HG03159 (cell line): ENCODE results near the gene DOCK1.

Source experiments
- ATAC-seq: cut with Tn5 transposase; IDR thresholded peaks from one replicate; pipeline ENCODE4 v1.9.1; 2021; ENCODE audit warnings: mild to moderate bottlenecking, moderate library complexity; ENCODE audit not compliant: unreplicated experiment

DOCK1 gene

DNA sequence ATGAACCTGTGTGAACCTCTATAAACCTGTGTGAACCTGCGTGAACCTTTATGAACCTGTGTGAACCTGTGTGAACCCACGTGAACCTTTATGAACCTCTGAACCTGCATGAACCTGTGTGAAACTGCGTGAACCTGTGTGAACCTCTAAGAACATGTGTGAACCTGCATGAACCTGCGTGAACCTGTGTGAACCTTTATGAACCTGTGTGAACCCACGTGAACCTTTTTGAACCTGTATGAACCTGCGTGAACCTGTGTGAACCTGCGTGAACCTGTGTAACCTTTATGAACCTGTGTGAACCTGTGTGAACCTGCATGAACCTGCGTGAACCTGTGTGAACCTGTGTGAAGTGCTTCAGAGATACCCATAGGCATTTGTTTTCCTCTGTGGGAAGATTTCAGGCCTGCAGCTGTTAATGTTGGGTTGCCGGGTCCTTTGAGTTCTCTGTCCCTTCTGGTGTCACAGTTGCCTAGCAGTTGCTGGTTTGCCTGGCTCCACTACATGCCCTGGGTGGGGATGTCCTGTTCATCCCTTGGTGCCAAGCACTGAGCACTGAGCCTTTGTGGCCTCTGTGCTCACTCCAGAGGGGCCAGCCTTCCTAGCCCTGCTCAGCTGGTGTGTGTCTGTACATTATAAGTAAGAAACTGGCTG, 97.9 kb downstream of the DOCK1 start:
- ATAC-seq, result no peak

DNA sequence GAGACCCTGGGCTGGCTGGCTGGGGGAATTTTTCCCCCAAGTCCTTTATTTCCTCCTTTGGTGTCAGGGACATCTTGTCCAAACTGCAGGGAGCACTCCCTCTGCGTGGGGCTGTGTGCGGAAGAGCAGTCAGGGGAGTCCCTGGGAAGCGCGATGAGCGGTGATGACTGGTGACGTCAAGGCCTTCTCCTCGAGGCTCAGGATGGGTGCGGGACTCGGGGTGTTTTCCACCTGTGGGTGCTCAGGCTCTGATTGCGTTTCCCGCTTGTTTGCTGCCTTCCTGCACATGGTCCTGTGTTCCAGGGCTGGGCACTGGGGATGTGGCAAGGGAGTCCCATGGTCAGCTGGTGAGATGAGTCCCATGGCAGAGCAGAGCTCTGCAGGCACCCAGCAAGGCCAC, 101.2 kb downstream of the DOCK1 start:
- no peak for ATAC-seq

DNA sequence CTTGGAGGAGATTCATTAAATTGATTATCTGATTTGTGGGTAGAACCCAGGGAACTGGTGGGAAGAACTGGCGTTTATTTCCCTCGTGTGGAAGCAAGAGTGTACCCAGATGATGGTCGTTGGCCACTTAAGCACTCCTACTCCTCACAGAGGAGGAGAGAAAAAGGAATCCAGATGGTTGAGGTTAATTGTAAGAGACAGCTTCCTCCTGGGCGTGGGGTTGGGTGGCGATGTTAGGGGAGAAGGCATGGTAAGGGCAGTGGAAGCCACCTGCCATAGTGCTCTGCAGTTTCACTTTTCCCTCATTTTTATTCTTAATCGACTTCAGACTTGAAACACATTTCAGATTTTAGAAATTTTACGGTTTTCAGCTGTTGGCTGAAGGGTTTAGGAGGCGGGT, 104.1 kb downstream of the DOCK1 start:
- no peak for ATAC-seq

DNA sequence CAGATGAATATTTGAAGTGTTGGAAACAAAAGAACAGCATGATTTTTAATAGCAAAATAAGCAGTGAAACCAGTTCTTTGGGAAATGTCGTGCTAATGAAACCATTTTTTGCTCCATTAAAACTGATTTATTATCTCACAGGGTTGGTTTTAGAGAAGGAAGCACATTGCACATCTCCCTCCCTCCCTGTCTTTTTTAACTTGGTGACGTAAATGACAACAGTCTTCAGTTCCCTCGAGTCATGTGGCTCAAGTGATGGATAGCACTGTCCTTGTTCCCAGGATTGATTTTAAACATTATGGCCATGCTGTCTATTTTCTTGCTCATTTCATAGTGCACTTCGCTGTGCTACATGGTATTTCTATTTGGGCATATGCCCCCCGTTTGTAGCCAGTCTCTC, 105.9 kb downstream of the DOCK1 start:
- ATAC-seq, result no peak

DNA sequence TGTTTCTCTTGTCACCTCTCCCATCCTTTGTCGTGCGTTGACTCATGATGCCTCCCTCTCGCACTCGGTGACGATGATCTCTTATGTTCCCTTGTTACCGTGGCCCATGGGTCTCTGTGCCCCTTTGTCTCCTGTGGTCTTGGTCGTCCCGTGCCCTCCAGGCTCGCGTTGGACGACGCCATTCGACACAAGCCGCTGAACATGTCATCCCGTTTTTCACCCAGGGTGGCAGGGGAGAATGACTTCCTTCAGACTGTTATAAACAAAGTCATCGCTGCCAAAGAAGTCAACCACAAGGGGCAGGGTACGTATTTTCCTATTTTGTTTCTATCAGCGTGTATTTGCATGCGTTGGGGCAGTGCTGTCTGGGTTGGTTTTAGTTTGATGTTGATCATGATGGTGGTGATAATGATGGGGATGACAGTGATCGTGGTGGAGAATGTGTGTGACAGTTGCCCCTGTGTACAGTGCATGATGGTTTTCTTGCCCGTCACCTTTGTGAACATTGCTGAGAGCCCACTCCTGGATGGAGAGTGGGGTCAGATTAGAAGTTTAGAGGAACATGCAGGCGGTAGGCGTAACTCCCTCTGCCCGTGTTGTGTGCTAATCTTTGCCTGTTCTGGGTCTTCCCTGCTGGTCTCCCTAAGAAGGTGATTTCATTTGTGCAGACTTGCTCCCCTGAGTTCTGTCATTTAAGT, 107.0 kb downstream of the DOCK1 start:
- no peak for ATAC-seq

DNA sequence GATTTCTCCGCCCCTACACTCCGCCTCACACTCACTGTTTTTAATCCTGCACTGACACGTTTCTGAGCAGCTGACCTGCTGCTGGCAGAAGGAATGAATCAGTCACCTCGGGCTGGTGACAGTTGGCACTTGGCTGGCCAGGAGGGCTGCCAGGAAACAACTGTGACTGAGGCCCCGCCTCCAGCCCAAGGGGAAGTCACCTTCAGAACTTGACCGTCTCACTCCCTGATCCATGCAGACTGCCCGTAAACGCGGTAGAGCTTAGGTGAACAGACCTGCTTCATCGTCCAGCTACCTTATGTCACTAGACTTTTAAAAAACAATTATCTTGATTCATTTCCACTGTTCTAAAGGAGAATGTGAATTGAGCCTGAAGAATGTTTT, 107.5 kb downstream of the DOCK1 start:
- ATAC-seq, result no peak

DNA sequence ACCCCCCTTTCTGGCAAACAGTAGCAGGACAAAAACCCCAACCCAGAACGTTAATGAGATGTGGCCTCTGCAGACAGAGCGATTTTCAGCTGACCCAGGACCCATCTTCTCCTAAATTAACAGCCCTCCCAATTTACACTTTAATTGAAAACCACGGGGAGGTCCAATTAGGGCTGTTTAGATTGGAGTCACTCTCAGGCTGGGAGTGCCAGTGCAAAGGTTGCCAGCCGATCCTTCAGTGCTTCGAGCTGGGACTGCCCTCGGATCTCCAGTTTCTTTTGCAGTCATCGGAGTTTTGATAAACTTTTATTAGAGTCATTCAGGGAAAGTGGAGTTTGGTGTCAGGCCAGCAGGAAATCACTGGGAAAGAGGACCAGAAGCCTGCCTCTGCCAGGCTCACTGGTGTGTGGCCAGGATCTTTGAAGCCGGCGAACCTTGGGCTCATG, 108.0 kb downstream of the DOCK1 start:
- no peak for ATAC-seq

DNA sequence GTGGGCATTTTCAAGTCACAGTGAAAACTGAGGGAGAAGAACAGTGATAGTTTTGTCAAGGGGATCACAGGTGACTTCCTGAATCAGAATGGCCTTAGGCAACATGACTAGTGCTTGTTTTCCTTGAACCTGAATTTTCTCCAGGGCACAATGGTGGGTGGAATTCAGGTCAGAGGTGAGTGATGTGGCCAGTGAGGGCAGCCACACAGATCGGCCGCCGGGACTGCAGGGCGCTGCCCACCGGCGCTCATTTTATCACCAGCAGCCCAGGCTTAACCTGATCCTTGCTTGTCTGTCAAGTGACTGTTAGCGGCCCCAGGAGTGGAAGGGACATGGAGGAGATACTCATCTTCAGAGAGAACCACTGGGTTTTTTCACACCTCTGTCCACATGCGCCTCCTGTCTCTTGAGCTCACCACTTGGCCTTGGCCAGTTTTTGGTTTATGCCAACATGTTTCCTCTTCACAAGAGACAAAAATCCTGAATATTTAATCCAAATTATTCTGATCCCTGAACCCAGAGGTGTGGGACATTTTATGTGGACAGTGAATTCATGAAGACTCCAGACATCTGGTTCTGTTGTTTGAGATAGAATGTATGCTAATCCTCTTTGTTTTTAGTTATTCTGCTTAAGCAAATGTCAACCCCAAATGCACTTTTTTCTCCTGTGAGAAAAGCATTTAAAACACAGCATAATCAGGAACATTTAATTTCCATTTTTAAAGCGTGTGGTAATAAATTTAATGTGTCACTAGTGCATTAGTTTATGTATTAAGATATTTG, 108.7 kb downstream of the DOCK1 start:
- no peak for ATAC-seq

DNA sequence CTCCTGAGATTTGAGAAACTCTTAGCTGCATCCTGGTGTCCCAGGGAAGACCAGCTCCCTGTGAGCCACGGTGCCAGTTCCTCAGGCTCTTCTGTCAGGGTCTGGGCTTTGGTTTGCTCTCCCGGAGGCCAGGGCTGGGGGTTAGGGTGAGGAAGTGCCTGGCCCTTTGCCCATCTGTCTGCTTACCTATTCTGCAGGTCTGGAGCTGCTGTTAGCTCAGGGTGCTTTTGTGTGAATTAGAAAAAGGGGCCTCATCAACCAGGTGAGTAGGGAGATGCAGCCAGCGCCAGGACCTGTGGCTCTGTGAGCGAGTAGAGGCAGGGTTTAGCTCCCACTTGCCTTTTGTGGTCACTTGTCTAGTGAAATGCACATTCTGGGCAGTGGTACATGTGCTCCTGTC, 109.4 kb downstream of the DOCK1 start:
- ATAC-seq, result no peak

DNA sequence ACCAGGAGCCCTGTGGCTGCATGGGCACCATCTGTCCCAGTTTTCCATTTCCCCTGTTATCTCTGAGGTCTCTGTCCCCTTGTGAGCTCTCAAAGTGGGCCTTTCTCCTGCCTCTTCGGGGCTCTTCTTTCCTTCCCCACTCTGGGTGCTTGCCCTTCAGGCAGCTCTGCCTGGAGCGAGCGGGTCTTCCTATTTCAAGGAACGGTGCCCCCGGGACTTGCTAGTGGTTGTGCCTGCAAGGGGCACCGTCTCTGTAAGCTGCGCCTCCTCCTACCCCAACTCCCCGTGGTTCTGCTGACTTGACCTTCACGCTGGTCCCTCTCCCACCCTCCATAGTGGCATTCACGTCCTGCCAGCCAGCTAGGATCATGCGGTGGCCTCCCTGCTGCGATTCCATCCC, 110.1 kb downstream of the DOCK1 start:
- no peak for ATAC-seq

DNA sequence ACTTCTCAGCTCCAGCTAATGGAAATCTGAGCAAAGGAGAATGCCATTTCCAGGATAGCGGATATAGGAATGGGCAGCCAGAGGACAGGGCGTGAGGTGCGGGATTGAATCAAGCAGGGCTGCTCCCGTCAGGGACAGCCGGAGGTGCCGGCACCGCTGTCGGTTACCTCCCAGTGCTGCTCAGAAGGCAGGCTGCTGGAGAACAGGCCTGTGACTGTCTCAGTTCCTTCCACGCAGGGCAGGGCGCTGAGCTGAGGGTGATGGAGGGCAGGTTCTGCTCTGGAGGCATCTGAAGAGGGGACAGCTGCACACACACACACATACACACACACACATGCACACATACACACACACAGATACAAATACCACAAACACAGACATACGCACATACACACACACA, 111.1 kb downstream of the DOCK1 start:
- ATAC-seq, result no peak

DNA sequence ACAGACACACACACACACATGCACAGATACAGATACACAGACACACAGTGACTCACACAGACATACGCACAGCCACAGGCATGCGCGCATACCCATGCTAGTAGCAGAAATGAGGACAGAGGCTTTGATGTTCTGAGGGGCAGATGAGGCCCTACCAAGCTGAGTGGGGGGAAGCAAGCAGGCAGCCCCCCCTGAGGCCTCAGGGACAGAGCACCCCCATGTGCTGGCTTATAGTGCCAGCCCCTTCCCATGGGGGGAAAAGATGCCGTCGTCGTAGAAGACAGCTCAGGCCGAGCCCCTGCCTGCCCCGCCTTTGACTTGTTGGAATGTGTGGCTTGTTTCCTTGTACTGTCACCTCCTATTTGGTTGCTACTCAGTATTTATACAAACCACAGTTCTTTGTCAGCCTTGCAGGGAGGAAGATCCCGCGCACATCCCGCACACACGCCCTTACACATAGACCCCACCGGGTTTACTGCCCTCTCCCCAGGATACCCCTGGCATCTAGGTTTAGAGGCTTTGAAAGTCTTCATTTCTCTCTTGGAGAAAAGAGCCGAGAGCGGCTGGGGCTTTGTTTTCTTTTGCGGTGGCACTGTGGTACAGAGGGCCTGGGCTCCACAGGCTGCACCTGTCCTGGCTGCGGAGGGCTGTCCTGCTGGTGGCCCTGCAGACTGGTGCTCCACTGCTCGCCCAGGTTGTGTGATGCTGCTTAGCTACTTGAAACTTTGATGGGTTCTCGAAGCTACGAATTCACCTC, 112.5 kb downstream of the DOCK1 start:
- no peak for ATAC-seq

DNA sequence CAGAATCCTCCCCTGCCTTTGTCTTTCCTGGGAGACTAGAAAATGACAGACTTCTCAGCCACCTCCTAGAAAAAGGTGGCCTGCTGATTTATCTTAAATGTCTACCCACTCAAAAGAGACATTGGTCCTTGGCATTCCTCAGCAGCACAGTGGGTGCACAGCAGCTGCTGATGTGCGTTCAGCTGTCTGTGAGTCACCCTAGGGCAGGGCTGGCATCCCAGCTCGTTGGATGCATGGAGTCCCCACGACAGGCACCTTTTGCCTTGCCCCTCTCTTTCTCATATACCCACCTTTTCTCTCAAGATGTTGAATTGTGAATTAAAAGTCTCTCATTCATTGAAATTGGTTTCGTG, 113.0 kb downstream of the DOCK1 start:
- no peak for ATAC-seq

DNA sequence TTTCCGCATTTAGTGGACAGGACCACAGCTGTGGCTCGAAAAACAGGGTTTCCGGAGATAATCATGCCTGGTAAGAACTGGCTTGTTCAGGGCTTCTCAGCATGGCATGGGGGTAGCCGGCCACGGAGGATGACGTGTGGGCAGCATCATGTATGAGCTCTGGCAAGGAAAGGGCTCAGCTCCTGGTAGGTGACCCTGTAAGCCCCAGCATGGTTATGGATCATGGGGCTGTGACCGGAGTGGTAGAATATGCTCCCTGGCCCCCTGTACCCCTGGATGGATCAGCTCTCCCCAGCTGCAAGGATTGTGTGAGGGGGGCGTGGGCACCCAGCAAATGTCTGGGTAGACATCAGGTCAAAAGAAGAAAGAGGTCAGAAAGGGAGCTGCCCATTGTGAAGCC, 113.5 kb downstream of the DOCK1 start:
- ATAC-seq, result no peak

DNA sequence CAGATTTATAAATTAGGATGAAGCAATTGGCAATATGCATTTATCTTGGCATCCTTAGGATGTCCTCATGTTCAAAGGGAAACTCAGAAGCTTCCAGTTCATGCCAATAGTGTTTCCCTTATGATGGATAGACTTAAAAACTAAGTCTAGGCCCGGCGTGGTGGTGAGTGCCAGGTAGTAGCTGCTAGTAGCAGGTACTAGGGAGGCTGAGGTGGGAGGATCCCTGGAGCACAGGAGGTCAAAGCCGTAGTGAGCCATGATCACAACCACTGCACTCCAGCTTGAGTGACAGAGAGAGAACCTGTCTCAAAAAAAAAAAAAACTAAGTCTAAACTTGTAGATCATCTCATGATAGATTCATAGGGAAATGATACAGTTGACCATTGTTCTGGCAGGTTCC, 115.0 kb downstream of the DOCK1 start:
- no peak for ATAC-seq

DNA sequence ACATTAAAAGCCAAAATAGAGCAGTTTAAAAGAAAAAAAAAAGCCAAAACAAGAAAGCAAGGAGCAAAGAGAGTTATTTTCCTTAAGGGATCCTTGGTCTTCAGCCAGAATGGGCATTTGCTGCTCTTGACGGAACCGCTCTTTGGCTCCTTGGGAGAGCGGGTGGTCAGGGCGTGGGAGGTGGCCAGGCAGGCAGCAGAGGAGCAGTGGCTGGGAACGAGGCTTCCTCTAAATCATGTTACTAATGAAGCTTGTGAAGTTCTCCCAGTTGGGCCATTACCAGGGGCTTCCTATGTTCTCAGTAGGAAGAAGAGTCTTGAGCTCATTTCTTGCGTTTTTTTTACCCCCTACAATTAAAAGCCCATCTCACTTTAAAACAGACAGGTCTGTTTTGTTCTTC, 116.6 kb downstream of the DOCK1 start:
- no peak for ATAC-seq

DNA sequence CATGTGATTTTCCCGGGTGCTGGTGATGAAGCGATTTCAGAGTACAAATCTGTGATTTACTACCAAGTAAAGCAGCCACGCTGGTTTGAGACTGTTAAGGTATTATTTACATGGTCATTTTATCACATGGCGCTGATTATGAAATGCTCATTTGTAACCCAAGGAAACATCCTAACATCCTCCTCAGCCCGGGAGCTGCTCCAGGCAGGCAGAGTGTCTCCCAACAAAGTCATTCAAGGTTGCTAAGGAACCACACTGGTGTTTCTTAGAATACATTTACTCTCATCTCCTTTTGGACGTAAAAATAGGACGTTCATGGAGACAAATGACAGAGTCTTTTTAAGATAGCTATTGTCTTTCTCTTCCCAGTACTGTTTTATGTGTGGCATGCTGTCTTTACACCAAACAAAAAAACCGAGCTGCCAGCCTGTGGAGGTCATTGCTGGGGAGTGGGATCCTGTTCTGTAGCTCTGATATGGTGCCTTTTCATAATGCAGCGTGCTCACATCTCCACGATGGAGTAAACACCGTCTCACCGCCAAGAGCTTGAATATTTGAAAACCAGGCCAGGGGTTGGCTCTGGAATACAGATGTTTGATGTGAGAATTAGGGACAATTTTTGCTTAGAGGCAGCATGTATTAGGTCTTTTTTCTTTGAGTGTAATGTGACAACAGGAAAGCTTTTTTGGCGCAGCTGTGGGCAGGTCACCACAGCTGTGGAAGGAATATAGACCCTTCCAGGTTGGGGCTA, 119.6 kb downstream of the DOCK1 start:
- no peak for ATAC-seq

DNA sequence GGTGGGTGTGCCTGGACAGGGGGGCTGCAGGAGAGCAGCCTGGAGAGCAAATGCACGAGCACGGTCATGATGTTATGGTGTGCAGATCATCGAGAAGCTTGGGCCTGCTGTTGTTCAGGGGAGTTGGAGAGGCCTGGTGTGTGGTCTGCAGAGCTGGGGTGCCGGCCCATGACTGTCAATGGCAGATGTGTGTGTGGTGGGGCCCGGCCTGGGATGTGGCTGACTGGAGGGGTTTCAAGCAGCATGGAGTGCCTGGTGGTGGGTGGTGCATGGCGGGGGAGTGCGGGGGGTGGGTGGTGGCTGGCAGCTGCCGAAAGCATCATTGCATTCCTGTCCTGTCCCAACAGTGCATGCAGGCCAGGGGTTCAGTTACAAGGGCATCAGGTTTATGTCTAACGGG, 122.6 kb downstream of the DOCK1 start:
- ATAC-seq, result no peak

DNA sequence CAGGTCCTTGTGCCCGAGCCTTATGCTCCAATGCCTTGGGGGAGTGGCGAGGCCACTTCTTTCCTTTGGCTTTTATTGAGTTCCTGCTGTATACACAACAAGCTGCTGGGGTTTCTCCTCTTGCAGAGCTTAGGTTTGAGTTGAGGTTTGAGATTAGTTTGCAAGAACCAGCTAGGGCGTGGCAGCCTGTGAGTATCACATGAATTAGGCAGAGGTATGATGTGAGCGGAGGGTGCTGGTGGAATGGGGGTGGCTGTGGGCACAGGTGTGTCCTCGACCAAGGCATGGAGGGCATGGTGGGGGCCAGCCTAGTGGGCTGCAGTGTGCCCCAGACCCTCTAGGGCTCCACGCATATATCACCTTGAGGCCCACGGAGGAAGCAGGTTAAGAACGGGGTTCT, 123.3 kb downstream of the DOCK1 start:
- ATAC-seq, result no peak

DNA sequence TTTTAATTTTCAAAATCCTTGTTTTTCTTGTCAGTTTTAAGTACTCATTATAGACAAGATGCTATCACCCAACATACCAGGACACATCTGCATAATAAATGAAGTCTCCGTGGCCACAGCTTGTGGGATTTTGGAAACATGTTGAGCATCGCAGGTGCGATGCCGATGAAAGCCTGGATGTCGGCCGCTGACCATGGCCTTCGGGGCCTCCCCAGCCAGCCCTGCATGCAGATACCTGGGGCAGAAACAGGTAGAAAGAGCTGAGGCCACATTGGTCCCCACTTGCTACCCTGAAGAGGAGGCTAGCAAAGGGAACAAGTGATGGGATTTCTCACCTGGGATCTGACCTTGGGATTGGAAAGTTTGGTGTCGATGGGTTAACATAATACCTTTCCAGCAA, 123.8 kb downstream of the DOCK1 start:
- ATAC-seq, result no peak
